Stimulated activated CD4-positive, alpha-beta T cell treated with anti-CD3 and anti-CD28 coated beads, Interleukin-12 subunit alpha, Interleukin-12 subunit beta, amount 100 ng/mL, for 48 hours (primary cell): ENCODE data around the gene CLBA1.
"Not testable (repeated sequence)": the region's sequence is repeated elsewhere in the genome, so short reads cannot be mapped to it uniquely, and the experiment has no call there.

Experiments used
- DNase-seq, 3 donors: peaks; one replicate each; pipeline ENCODE4 v3.0.0-alpha.2; 2020; ENCODE audit warnings: low read depth in 2 of 3, low spot score in 1 of 3

CLBA1 gene

GRCh38 chr14:104947881-104948735 is 37.5 kb upstream of the CLBA1 start:
- not testable (repeated sequence) for DNase-seq

GRCh38 chr14:104948736-104949031 is 36.9 kb upstream of the CLBA1 start:
- no peak for DNase-seq

GRCh38 chr14:104949406-104949955 is 36.1 kb upstream of the CLBA1 start:
- not testable (repeated sequence) for DNase-seq

DNA sequence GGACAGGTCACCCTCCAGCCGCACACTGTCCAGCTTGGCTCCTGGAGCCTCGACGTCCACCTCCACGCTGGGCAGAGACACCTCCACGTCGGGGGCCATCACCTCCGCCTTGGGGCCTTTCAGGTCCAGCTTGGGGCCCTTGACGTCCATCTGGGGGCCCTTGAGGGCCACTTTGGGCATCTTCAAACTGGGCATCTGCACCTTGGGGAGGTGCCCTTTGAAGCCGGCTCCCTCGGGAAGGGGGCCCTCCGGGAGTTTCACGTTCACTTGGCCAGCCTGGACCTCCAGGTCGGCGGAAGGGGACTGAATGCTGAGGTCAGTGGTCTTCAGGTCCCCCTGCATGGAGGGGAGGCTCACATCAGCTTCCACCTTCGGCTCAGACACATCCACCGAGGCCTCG is 35.6 kb upstream of the CLBA1 start:
- no peak for DNase-seq

DNA sequence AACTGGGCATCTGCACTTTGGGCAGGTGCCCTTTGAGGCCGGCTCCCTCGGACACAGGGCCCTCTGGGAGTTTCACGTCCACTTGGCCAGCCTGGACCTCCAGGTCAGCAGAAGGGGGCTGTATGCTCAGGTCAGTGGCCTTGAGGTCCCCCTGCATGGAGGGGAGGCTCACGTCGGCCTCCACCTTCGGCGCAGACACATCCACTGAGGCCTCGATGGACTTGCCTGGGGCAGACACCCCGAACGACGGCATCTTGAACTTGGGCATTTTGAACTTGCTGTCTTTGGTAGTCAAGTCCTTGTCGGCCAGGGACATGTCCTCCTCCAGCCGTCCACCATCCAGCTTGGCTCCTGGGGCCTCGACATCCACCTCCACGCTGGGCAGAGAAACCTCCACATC is 34.9 kb upstream of the CLBA1 start:
- not testable (repeated sequence) for DNase-seq

DNA sequence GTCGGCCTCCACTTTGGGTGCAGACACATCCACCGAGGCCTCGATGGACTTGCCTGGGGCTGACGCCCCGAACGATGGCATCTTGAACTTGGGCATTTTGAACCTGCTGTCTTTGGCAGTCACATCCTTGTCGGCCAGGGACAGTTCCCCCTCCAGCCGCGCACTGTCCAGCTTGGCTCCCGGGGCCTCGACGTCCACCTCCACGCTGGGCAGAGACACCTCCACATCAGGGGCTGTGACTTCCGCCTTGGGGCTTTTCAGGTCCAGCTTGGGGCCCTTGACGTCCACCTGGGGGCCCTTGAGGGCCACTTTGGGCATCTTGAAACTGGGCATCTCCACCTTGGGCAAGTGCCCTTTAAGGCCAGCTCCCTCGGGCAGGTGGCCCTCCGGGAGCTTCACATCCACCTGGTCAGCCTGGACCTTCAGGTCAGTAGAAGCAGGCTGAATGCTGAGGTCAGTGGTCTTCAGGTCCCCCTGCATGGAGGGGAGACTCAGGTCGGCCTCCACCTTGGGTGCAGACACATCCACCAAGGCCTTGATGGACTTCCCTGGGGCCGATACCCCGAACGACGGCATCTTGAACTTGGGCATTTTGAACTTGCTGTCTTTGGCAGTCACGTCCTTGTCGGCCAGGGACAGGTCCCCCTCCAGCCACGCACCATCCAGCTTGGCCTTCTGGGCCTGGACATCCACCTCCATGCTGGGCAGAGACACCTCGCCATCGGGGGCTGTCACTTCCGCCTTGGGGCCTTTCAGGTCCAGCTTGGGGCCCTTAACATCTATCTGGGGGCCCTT is 33.5 kb upstream of the CLBA1 start:
- not testable (repeated sequence) for DNase-seq

DNA sequence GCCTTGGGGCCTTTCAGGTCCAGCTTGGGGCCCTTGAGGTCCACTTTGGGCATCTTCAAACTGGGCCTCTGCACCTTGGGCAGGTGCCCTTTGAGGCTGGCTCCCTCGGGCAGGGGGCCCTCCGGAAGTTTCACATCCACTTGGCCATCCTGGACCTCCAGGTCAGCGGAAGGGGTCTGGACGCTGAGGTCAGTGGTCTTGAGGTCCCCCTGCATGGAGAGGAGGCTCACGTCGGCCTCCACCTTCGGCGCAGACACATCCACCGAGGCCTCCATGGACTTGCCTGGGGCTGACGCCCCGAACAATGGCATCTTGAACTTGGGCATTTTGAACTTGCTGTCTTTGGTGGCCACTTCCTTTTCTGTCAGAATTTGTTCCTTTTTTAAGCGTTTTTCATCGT is 32.5 kb upstream of the CLBA1 start:
- DNase-seq, result no peak

- DNase-seq, result no peak
Observed at GRCh38 chr14:104953896-104954656, 31.5 kb upstream of the CLBA1 start.

DNA sequence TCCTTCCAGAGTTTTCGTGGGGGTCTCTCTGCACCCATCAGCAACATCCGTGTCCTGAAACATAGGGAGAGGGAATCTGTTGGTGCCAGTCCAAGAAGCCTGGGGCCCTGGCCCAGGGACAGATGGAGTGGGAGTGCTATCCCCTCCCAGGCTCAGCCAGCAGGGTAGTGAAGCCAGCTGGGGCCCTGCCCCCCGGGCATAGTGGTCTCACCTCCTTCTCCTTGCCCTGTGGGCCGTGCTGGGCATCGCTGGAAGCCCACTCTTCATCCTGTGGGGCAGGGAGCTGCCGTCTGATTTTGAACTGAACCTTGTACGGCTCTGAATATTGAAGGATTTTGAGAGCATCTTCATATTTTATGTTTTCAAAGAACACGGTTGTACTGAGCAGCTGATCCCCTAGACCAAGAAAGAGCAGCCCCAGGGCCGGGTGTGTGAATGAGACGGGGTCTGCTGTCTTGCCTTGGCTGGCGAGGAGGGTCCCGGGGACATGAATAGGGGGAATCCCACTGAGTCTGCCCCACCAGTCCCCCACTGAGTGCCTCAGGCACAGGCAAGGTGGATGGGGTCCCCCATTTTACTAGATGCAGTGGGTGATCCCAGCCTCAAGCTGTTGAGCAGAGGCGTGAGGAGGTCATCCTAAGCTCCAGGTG is 30.7 kb upstream of the CLBA1 start:
- no peak for DNase-seq

DNA sequence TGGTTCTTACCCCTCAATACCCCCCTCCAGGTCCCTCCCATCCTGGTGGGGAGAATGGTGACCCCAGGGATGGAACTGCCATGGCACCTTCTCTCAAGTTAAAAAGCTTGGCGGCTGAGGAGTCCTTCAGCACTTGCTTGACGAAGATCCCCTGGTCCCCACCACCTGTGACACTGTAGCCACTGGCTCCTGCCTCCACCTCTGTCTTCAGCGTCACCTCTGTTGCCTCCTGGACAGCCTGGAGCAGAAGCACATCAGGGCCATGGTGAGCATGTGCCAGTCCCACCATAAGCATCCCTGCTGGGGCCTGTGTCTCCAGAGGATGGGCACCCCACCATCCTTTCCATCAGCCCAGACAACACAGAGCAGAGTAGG is 30.2 kb upstream of the CLBA1 start:
- DNase-seq, result no peak

GRCh38 chr14:104956290-104956890 is 29.2 kb upstream of the CLBA1 start:
- DNase-seq, result no peak

DNA sequence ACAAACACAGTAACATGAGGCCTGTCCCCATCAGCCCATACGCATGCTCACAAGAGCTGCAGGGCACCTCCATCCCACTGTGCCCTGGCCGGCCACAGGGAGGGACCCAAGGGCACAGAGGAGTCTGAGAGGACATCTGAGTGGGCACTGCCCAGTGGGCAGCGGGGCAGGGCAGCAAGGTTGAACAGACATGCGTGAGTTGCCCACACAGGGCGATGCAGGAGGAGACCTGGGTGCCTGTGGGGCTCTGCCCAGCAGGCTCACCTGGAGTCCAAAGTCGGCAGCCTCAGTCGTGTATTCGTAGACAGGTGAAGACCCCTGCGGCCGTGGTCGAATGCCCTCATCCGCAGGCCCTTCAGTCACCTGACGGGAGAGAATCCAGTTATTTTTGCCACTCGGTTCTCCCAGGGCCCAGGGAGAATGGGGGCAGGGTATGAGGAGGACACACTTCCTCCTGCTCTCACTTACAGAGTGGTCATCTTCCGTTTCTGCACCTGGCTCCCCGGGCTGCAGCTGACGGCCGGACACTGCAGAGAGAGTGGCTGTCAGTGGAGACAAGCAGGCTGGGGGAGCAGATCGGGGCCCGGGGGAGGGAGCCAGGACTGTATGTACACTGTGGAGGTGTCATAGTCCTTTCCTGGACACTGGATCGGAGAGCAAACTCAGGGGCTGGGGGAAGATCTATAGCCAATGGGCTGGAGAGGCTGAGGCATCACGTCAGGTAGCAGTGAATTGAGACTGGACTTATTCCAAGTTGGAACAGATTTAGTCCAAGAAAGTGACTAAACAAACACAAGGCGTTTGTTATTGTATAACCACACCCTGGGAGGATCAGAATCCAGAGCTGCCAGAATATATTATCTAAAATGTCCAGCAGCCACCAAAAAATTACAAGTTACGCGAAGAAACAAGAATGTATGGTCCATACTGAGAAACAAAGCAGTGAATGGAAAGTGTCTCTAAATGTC is 28.2 kb upstream of the CLBA1 start:
- DNase-seq, result no peak

DNA sequence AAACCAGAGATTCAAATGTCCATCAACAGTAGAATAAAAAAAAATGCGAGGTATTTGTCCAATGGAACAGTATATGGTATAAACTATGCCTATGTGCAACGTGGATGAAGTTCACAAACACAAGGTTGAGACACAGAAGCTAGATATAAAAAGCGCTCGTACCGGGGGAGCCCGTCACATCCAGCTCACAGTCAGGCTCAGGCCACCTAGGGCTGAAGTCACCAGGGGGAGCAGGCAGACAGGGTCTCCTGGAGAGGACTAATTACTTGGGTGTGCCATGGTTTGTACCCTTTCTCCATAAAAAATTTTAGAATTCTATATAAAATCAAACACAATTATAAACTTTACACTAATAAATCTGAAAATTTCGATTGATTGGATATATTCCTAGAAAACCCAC is 21.0 kb upstream of the CLBA1 start:
- DNase-seq, result no peak

DNA sequence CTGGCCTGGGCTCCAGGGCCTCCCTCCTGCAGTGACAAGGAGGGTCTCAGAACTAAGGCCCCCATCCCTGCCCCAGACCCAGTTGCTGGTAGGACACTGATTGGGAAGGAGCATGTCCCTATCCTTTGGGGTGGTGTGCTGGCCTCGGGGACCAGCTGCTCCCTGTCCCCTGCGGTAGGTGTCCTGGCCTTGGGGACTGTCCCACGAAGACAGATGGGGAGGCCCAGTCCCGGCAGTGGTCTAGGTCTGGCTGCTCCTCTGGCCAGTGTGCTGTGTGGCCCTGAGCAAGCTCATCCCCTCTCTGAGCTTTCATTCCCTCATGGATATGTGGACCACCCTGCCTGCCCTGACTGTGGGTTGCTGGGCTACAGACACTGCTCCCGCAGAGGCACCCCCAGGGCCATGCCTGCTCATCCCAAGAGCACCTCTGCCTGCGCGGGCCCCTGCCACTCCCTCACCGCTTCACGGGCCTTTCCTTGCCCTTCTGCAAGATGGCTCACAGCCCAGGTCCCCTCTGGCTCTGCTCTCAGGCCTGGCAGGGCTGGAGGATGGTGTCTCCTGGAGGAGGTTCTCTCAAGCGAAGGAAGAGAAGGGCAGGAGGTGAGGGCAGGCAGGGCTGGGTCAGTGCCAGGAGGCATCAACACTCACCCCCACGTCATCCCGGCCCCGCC is 19.9 kb upstream of the CLBA1 start:
- no peak for DNase-seq

DNA sequence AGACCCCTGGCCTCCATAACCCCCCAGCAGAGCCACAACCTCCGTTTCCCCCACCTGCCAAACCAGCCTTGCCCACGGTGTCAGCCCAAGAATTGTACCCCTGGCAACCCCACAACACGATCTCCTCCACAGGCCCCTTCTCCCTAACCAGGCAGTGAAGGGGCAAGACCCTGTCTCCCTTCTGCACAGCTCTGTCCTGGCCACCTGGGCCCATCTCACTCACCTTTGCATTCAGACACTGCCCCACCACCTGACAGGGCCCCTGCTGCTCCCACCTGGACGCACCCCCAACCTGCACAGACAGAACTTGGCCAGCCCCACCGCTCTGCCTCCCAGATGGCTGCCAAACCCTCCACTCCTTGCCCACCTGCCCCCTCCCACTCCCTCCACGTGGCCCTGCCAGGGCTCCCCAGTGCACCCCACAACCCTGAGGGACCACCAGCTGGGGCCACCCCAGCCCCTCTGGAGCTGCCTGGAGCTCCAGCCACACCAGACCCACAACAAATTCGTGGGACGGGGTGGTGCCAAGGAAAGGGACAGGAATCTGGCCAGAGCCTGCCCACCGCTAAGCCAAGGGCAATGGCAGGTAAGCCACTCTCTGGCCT is 19.2 kb upstream of the CLBA1 start:
- DNase-seq, result no peak

GRCh38 chr14:104966981-104967385 is 18.6 kb upstream of the CLBA1 start:
- DNase-seq, result no peak

DNA sequence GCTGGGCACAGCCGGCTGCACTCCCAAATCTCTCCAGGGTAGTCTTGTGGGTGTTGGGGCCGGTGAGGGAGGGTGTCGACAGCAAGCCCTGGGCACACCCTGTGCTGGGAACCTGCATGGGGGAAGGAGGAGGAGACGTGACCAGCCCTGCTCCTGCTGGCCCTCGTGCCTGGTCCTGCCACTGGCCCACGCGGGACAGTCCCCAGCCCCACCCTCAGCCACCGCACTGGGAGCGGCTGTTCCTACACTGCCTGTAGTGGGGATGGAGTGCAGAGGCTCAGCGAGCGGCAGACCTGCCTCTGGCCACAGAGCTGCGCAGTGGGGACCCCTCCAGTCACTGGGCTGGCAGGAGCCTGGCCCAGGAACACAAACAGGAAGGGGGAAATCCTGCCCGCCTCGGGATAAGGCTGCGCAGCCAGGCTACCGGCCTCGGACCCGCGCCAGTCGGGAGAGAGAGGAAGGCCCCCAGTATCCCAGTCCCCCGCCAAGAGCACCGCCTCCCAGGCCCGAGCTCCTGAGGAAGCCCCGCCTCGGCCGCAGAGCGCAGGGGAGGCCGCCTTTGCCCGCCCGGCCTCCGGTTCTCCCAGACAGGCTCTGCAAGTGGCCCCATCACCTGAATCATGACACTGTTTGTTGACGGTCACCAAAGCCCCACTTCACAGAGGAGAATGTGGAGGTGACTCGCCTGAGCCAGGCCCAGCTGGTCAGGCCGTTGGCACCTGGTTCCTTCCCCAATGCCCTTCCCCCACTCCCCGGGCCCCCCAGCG is 18.0 kb upstream of the CLBA1 start:
- DNase-seq, result no peak

DNA sequence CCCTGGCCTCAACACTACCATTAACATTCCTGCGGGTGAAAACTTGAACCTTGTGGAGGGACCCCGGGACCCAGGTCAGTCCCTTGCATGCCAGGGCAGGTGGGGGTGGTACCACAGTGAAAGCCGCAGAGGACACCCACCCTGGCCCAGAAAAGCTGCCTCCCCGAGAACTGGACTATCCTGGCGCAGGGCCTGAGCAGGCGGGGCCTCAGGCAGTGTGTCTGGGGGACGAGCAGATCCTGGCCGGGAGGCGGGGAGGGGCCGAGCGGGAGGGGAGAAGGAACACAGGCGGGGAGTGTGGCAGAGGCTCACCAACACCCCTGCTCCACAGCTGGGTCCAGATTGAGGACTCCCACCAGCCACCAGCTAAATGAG is 17.4 kb upstream of the CLBA1 start:
- no peak for DNase-seq
